GM10847 (cell line): ENCODE measurements around the gene TUBA4B.

ENCODE experiments used
- POLR2A ChIP-seq: IDR thresholded peaks from 2 replicates; pipeline ENCODE4 v1.6.1; 2011; ENCODE audit not compliant: insufficient read length; ENCODE audit errors: extremely low read depth

TUBA4B gene

GRCh38 chr2:219252900-219253752 is at the start of gene TUBA4B:
Gene TUBA4B (plus strand): TSS chr2:219253243. CDS start chr2:219253408, 165 bp downstream.
- TF ChIP-seq POLR2A = peak; percentile 3

- no peak for TF ChIP-seq POLR2A
Measured at GRCh38 chr2:219204425-219205164, 48.4 kb upstream of the TUBA4B start.

- no peak for TF ChIP-seq POLR2A
Measured at GRCh38 chr2:219205165-219205538, 47.9 kb upstream of the TUBA4B start.

- TF ChIP-seq POLR2A = no peak
Measured at GRCh38 chr2:219205981-219206327, 47.1 kb upstream of the TUBA4B start.

DNA sequence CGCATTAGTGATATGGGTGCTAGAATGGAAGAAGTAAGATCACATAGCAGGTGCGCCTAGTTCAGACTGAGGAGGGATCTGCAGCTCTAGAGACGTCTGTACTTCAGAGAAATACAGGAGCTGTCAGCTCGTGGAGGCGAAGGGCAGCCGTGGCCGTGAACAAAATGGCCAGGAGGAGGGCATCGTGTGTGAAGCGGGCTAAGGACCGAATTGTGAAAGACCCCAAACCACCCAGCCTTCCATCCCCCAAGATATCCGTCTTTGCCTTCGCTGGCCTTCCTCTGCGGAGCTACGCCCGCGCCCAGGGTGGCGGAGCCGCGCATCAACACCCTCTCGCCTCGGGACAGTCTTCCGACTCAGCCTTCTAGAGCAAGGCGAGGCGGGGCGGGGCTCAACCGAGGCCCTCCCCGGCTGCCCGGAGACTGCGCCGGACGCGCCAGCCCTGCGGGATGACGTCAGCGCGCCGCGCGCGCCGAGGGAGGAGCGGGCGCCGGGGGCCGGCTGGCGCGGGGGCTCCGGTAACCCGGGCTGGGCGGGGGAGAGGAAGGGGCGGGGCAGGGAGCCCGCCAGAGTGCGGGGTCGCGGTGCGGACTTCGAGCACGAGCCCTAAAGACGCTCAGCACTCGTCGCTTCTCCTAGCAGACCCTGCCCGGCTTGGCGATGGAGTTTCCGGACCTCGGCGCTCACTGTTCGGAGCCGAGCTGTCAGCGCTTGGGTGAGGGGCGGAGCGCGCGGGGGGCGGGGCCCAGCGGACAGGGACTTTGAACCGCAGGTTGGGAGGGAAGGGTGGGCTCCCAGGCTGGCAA is 46.5 kb upstream of the TUBA4B start, which contains the start of gene ZFAND2B:
TSS of gene ZFAND2B (plus strand) at position 455 of the 806 bp plus-strand sequence. CDS start at position 661, 206 bp downstream.
- TF ChIP-seq POLR2A = peak; percentile 98

DNA sequence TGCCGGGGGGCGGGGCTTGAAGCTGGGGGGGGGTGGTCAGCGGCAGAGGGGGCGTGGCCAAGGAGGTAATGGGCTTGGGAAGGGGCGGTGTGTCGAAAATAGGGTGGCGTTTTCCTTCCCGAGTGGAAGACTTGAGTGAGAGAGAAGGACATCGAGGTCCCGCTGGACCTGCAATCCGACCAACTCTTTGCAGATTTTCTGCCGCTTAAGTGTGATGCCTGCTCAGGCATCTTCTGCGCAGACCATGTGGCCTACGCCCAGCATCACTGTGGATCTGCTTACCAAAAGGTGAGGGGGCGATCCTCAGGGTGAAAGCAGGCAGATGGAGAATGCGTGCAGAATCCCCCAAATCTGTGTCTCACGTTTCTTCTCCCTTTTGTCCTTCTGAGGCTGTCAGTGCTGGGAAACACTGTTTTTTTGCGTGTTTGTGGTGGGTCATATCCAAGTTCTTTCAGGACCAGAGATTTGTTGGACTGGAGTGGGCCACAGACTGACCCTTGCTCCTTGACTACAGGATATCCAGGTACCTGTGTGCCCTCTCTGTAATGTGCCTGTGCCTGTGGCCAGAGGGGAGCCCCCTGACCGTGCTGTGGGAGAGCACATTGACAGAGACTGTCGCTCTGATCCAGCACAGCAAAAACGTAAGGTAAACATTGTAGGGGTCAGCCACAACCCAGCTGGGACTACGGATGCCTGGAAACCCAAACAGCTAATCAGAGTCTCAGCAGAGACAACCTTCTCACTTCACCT is 45.7 kb upstream of the TUBA4B start:
- no peak for TF ChIP-seq POLR2A

DNA sequence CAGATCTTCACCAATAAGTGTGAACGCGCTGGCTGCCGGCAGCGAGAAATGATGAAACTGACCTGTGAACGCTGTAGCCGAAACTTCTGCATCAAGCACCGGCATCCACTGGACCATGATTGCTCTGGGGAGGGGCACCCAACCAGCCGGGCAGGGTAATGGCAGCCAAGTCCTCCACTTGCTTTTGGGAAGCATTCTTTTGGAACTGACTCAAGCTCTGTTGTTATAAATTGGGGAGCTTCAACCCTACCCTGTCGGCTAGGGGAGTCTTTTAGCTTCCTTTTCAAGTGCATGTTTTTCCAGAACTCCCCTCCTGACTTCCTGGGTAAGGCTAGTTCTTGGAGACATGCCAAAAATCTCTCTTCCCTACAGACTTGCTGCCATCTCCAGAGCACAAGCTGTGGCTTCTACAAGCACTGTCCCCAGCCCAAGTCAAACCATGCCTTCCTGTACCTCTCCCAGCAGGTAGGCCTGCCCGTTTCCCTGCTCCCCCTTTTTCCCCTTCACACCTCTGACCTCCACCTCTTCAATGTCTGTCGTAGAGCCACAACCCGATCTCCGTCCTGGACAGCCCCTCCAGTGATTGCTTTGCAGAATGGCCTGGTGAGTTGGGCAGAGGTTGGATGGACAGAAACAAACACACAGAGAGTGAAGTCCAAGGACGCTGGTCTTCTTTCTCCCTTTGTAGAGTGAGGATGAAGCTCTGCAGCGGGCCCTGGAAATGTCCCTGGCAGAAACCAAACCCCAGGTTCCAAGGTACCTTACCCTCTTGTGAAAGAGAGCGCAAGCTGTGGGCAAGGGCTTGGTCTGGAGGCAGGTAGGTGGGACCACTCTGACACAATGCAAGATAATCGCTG is 44.9 kb upstream of the TUBA4B start:
- no peak for TF ChIP-seq POLR2A

- no peak for TF ChIP-seq POLR2A
Measured at GRCh38 chr2:219209236-219210195, 43.5 kb upstream of the TUBA4B start.

DNA sequence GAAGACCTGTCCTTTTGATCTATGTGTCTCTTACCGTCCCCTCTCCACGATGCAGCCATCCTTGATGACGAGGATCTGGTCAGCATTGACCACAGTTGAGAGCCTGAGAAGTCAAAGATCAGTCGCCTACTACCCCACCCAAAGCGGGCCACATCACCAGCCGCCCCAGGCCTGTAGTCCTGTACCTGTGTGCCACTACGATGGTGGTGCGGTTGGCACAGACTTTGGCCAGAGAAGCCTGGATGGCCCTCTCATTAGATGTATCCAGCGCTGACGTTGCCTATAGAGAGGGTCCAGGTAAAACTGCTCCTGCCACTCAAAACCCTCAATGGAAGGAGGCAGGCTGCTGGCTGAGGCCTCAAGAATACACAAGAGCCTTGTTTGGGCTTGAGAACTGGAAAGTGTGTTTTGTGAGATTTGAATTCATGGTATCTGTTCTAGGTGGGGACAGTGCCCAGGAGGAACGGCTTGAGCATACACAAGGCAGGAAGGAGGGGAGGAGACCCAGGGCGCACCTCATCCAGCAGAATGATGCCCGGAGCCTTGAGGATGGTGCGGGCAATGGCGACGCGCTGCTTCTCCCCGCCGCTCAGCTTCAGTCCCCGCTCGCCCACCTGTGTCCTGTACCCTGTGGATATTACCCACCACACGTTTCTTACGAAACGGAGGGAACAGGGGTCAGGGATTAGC is 42.7 kb upstream of the TUBA4B start:
- no peak for TF ChIP-seq POLR2A

- no peak for TF ChIP-seq POLR2A
Measured at GRCh38 chr2:219210886-219211362, 42.1 kb upstream of the TUBA4B start.

- TF ChIP-seq POLR2A = no peak
Measured at GRCh38 chr2:219213026-219213415, 40.0 kb upstream of the TUBA4B start.

DNA sequence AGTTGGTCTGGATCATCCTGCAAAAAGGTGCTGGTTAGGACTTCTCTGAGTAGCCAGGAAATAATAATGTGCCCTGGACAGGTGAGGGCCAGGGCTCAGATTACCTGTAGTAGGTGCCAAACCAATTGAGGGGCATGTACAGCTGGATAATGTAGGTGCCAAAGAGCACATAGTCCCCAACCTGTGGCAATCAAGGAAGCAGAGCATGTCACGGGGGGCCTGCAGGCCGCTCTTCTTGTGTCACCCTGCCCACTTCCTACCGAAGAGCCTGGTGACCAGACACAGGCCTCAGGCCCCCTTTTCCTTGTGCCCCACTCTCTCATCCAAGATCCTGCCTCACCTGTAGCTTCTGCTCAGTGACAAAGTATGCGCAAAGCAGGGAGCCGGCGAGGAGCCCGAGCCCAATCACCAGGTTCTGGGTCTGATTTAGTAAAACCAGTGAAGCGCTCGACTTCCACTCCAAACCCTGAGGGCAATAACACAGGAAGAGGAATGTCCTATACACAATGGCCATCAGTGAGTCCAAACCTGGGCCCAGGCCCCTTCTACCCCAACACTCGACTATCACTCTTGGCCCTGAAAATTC is 39.5 kb upstream of the TUBA4B start:
- no peak for TF ChIP-seq POLR2A
